ENCODE measurements around the gene ZNF160.

The ZNF160 gene

GRCh38 chr19:53094754-53095575 is 8.3 kb downstream of the ZNF160 start:
- in situ Hi-C loops (cut with HindIII; ENCODE audit: low pct_ligation_motif_present, low sequenced_read_pairs) = no loop called here
- H3K27ac ChIP-seq = no peak overlapping the region
- H3K36me3 ChIP-seq (replicated peaks) = peaks cover 51% of the 10 kb centered on the region
- H3K27me3 ChIP-seq (replicated peaks) = no peaks in the 10 kb centered on the region
- DNase-seq = no peak
- no peak for TF ChIP-seq CTCF (IDR thresholded peaks at IDR 0.05; ENCODE audit: low read depth, low read length, missing control alignments)
- no peak overlapping the region for H3K4me3 ChIP-seq (ENCODE audit: low read depth, low read length)

- peaks cover 50% of the 10 kb centered on the region for H3K36me3 ChIP-seq (replicated peaks)
- no peak for DNase-seq
- peak overlapping the region; percentile 59 for H3K27ac ChIP-seq
- in situ Hi-C loops (cut with HindIII; ENCODE audit: low pct_ligation_motif_present, low sequenced_read_pairs) = no loop called here
- no peaks in the 10 kb centered on the region for H3K27me3 ChIP-seq (replicated peaks)
- no peak for TF ChIP-seq CTCF (IDR thresholded peaks at IDR 0.05; ENCODE audit: low read depth, low read length, missing control alignments)
- no peak overlapping the region for H3K4me3 ChIP-seq (ENCODE audit: low read depth, low read length)
These were observed 10.5 kb downstream of the ZNF160 start for GRCh38 chr19:53092723-53093122.

GRCh38 chr19:53091413-53092254 is 11.6 kb downstream of the ZNF160 start:
- no peak overlapping the region for H3K4me3 ChIP-seq (ENCODE audit: low read depth, low read length)
- TF ChIP-seq CTCF (IDR thresholded peaks at IDR 0.05; ENCODE audit: low read depth, low read length, missing control alignments) = no peak
- DNase-seq = no peak
- H3K27ac ChIP-seq = peak overlapping the region; percentile 60
- in situ Hi-C loops (cut with HindIII; ENCODE audit: low pct_ligation_motif_present, low sequenced_read_pairs) = no loop called here
- H3K36me3 ChIP-seq (replicated peaks) = peaks cover 54% of the 10 kb centered on the region
- no peaks in the 10 kb centered on the region for H3K27me3 ChIP-seq (replicated peaks)

- H3K27ac ChIP-seq = peak overlapping the region; percentile 85
- no peaks in the 10 kb centered on the region for H3K27me3 ChIP-seq (replicated peaks)
- peaks cover 72% of the 10 kb centered on the region for H3K36me3 ChIP-seq (replicated peaks)
- DNase-seq = peak; percentile 37
- no peak overlapping the region for H3K4me3 ChIP-seq (ENCODE audit: low read depth, low read length)
- TF ChIP-seq CTCF (IDR thresholded peaks at IDR 0.05; ENCODE audit: low read depth, low read length, missing control alignments) = no peak
- in situ Hi-C loops (cut with HindIII; ENCODE audit: low pct_ligation_motif_present, low sequenced_read_pairs) = no loop called here
These were observed 15.1 kb downstream of the ZNF160 start for GRCh38 chr19:53088091-53088490.

- Histone ChIP-seq H3K27ac (peak overlapping the region; percentile 85), H3K4me3 (ENCODE audit: low read depth, low read length) (no peak overlapping the region), H3K36me3 (replicated peaks) (peaks cover 73% of the 10 kb centered on the region), H3K27me3 (replicated peaks) (no peaks in the 10 kb centered on the region)
- in situ Hi-C loops (cut with HindIII; ENCODE audit: low pct_ligation_motif_present, low sequenced_read_pairs) = no loop called here
- no peak for TF ChIP-seq CTCF (IDR thresholded peaks at IDR 0.05; ENCODE audit: low read depth, low read length, missing control alignments)
- DNase-seq = peak; percentile 88
These were observed 16.3 kb downstream of the ZNF160 start for GRCh38 chr19:53086949-53087348.
